Measurements from ENCODE around the gene SPHKAP.

DNA sequence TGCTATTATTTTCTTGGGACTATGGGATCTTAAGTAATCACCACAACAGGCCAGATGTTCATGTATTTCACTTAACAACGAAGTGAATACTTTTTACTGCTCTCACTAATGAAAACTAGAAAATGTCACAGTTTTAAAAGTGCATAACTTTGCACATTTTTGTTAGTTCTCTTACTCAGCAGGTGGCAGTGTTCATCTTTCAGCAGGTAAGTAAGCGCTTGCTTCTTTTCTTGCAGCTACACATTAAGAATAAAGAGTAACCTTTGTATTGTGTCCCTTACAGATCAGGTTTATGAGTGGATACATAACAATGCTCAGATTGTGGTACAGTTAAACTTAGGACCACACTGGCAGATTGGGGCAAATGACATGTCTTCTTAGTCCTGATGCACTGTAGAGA lies 249.1 kb downstream of the SPHKAP start:
- TF ChIP-seq, protein P1, sequence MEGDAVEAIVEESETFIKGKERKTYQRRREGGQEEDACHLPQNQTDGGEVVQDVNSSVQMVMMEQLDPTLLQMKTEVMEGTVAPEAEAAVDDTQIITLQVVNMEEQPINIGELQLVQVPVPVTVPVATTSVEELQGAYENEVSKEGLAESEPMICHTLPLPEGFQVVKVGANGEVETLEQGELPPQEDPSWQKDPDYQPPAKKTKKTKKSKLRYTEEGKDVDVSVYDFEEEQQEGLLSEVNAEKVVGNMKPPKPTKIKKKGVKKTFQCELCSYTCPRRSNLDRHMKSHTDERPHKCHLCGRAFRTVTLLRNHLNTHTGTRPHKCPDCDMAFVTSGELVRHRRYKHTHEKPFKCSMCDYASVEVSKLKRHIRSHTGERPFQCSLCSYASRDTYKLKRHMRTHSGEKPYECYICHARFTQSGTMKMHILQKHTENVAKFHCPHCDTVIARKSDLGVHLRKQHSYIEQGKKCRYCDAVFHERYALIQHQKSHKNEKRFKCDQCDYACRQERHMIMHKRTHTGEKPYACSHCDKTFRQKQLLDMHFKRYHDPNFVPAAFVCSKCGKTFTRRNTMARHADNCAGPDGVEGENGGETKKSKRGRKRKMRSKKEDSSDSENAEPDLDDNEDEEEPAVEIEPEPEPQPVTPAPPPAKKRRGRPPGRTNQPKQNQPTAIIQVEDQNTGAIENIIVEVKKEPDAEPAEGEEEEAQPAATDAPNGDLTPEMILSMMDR (tag by site-specific recombination; IDR thresholded peaks at IDR 0.05), result no peak
- TF ChIP-seq MYNN (tag by site-specific recombination; IDR thresholded peaks at IDR 0.05; ENCODE audit: borderline replicate concordance) (no peak), ZNF169 (tag by site-specific recombination; IDR thresholded peaks at IDR 0.05) (no peak), ZNF311 (tag by site-specific recombination; IDR thresholded peaks at IDR 0.05; ENCODE audit: borderline replicate concordance) (no peak), ZBTB7A (tag by site-specific recombination; IDR thresholded peaks at IDR 0.05; ENCODE audit: low read depth) (no peak), ZNF140 (tag by site-specific recombination; IDR thresholded peaks at IDR 0.05) (no peak), ZNF274 (IDR thresholded peaks at IDR 0.05; ENCODE audit: low read length) (no peak), ZNF274 (tag by site-specific recombination; IDR thresholded peaks at IDR 0.05; ENCODE audit: borderline replicate concordance) (no peak)
- TF ChIP-seq, protein P2, sequence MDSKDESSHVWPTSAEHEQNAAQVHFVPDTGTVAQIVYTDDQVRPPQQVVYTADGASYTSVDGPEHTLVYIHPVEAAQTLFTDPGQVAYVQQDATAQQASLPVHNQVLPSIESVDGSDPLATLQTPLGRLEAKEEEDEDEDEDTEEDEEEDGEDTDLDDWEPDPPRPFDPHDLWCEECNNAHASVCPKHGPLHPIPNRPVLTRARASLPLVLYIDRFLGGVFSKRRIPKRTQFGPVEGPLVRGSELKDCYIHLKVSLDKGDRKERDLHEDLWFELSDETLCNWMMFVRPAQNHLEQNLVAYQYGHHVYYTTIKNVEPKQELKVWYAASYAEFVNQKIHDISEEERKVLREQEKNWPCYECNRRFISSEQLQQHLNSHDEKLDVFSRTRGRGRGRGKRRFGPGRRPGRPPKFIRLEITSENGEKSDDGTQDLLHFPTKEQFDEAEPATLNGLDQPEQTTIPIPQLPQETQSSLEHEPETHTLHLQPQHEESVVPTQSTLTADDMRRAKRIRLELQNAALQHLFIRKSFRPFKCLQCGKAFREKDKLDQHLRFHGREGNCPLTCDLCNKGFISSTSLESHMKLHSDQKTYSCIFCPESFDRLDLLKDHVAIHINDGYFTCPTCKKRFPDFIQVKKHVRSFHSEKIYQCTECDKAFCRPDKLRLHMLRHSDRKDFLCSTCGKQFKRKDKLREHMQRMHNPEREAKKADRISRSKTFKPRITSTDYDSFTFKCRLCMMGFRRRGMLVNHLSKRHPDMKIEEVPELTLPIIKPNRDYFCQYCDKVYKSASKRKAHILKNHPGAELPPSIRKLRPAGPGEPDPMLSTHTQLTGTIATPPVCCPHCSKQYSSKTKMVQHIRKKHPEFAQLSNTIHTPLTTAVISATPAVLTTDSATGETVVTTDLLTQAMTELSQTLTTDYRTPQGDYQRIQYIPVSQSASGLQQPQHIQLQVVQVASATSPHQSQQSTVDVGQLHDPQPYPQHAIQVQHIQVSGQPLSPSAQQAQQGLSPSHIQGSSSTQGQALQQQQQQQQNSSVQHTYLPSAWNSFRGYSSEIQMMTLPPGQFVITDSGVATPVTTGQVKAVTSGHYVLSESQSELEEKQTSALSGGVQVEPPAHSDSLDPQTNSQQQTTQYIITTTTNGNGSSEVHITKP (tag by site-specific recombination; IDR thresholded peaks at IDR 0.05), result no peak
- TF ChIP-seq, protein P3, sequence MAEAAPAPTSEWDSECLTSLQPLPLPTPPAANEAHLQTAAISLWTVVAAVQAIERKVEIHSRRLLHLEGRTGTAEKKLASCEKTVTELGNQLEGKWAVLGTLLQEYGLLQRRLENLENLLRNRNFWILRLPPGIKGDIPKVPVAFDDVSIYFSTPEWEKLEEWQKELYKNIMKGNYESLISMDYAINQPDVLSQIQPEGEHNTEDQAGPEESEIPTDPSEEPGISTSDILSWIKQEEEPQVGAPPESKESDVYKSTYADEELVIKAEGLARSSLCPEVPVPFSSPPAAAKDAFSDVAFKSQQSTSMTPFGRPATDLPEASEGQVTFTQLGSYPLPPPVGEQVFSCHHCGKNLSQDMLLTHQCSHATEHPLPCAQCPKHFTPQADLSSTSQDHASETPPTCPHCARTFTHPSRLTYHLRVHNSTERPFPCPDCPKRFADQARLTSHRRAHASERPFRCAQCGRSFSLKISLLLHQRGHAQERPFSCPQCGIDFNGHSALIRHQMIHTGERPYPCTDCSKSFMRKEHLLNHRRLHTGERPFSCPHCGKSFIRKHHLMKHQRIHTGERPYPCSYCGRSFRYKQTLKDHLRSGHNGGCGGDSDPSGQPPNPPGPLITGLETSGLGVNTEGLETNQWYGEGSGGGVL (tag by site-specific recombination; IDR thresholded peaks at IDR 0.05), result no peak
- TF ChIP-seq, protein P4, sequence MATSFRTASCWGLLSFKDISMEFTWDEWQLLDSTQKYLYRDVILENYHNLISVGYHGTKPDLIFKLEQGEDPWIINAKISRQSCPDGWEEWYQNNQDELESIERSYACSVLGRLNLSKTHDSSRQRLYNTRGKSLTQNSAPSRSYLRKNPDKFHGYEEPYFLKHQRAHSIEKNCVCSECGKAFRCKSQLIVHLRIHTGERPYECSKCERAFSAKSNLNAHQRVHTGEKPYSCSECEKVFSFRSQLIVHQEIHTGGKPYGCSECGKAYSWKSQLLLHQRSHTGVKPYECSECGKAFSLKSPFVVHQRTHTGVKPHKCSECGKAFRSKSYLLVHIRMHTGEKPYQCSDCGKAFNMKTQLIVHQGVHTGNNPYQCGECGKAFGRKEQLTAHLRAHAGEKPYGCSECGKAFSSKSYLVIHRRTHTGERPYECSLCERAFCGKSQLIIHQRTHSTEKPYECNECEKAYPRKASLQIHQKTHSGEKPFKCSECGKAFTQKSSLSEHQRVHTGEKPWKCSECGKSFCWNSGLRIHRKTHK (tag by site-specific recombination; IDR thresholded peaks at IDR 0.05), result no peak

All from HEK293 (cell line).